DOHH2 (cell line): Measurements from ENCODE around the gene ALPK1.

Source experiments
- EZH2phosphoT487 ChIP-seq: fragments of 200-600 bp; sonication (generic); IDR thresholded peaks from 2 replicates; pipeline ENCODE4 v1.6.1; 2017; ENCODE audit warnings: borderline replicate concordance, mild to moderate bottlenecking, antibody characterized with exemption, low read length, moderate library complexity, mixed read lengths
- TF ChIP-seq, protein P1 (sequence below): fragments of 200-600 bp; sonication (generic); IDR thresholded peaks from one replicate; pipeline ENCODE4 v1.5.1; 2014; ENCODE audit warnings: antibody characterized with exemption, mild to moderate bottlenecking, low read depth, low read length; ENCODE audit not compliant: poor library complexity, severe bottlenecking

DNA sequence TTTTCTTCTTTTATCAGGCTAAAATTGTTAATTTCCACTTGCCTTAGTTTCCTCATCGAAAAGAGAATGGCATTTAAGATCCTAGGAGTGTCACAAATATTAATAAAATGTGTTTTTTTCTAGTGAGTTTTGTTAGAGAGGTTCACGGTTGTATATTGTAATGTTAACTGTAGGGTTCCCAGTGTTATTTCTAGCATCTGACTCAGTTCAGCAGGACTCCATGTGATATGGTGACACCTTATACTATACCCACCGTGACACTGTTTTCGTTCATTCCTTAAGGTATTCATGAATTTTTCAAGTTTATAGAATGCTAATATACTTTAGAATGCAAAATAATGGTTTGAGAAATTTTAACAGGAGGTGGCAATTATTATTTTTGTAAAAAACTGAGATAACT is 128.7 kb downstream of the ALPK1 start:
- TF ChIP-seq, protein P1, sequence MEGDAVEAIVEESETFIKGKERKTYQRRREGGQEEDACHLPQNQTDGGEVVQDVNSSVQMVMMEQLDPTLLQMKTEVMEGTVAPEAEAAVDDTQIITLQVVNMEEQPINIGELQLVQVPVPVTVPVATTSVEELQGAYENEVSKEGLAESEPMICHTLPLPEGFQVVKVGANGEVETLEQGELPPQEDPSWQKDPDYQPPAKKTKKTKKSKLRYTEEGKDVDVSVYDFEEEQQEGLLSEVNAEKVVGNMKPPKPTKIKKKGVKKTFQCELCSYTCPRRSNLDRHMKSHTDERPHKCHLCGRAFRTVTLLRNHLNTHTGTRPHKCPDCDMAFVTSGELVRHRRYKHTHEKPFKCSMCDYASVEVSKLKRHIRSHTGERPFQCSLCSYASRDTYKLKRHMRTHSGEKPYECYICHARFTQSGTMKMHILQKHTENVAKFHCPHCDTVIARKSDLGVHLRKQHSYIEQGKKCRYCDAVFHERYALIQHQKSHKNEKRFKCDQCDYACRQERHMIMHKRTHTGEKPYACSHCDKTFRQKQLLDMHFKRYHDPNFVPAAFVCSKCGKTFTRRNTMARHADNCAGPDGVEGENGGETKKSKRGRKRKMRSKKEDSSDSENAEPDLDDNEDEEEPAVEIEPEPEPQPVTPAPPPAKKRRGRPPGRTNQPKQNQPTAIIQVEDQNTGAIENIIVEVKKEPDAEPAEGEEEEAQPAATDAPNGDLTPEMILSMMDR, result no peak
- no peak for TF ChIP-seq EZH2phosphoT487
